GM21381 (cell line): ENCODE results near the gene UBXN1.
"Not testable (repeated sequence)": the region's sequence is repeated elsewhere in the genome, so short reads cannot be mapped to it uniquely, and the experiment has no call there.

Experiments used
- ATAC-seq: cut with Tn5 transposase; IDR thresholded peaks from one replicate; pipeline ENCODE4 v1.9.1; 2021; ENCODE audit warnings: mild to moderate bottlenecking, moderate library complexity; ENCODE audit not compliant: unreplicated experiment

UBXN1 gene

DNA sequence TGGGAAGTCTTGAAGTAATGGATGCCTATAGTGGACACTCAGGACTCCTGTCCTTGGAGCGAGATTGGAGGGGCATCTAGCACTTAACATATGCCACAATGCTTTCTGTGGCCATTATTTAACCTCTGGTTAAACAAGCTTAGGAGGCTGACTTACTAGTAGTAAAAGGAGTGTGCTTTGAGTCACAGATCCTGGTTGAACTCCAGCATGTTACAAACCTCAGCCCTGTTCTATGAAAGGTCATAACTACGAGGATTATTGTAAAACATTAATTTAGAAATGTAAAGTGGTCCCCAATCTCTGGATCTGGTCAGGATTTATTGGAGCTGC lies 5.7 kb downstream of the UBXN1 start:
- no peak for ATAC-seq

DNA sequence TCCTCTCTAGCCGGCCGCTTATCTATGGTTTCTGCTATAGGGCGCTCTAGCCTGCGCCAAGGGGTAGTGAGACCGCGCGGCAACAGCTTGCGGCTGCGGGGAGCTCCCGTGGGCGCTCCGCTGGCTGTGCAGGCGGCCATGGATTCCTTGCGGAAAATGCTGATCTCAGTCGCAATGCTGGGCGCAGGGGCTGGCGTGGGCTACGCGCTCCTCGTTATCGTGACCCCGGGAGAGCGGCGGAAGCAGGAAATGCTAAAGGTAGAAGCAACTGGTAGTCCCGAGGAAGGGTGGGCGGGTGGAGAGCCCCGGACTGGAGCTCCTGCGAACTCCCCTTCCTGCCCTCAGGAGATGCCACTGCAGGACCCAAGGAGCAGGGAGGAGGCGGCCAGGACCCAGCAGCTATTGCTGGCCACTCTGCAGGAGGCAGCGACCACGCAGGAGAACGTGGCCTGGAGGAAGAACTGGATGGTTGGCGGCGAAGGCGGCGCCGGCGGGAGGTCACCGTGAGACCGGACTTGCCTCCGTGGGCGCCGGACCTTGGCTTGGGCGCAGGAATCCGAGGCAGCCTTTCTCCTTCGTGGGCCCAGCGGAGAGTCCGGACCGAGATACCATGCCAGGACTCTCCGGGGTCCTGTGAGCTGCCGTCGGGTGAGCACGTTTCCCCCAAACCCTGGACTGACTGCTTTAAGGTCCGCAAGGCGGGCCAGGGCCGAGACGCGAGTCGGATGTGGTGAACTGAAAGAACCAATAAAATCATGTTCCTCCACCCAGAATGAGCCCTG lies 7.1 kb downstream of the UBXN1 start, which contains the start of the genes LBHD1 and UQCC3:
LBHD1 (minus strand) TSS at position 660 of the 782 bp plus-strand sequence. CDS start 2,236 bp downstream, outside the sequence.
UQCC3 (plus strand) TSS at position 66 of the 782 bp plus-strand sequence; CDS start at position 139, 73 bp downstream.
- peak; percentile 46 for ATAC-seq

DNA sequence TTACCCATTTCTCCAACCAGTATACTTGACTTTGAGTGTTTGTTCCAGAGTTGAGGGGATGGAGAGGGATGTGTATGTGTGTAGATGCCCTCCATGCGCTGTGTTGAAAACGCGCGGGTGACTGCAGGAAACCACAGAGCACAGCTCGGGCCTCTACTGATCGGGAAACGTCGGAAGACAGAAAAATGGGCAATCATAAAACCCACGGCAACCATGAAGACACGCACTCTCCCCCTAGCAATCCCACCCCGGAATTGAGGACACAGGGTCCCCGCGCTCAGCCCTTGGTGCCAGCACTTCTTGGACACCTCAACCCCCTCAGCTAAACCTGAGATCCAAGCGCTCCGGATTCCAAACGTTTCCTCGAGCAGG lies 7.7 kb downstream of the UBXN1 start:
- peak; percentile 17 for ATAC-seq

DNA sequence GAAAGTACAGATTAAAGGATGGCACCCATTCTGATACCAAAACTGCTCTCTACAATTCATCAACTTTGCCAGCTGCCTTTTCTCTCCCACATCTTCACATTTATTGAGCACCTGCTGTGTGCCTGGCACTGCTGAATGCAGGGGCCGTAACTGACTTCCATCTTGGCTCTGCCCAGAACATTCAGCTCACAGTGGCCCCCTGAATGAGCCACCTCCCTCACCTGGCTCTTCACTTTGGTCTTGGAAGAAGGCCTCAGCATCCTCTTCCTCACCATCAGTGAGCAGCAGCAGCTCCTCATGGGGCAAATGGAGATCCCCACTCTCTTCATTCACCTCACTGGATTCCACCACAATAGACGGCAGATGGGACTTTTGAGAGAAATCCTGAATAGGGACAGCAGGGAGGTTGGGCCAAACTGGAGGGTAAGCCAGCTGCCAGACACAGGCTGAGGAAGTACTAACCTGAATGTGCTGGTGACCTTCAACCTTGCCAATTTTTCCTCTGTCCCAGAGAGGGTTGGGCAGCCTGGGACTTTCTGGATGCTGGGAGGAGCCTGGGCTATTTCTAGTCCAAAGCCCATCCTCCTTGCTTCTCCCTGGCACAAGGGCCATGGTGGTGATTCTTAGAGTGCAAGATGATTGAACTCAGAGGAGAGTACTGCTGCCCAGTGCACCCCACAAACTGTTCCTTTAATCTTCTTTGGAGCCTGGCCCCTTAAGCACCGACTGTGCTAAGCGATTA lies 9.3 kb downstream of the UBXN1 start:
- no peak for ATAC-seq

DNA sequence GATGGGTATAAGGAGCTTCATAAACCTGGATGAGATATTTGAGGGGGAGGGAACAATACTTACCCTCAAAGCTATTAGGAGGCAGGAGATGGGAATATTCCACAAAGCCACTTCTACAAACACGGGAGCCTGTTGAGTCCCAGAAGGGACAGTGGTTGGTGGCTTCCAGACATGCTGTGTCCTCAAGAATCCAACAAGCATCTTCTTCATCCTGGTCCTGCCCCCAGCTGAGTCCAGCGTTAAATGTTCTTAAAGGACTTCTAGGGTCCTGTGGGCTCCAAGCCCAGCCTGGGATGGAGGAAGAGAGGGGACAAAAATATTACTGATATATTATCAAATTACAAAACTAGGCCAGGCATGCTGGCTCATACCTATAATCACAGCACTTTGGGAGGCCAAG lies 11.4 kb downstream of the UBXN1 start:
- no peak for ATAC-seq

DNA sequence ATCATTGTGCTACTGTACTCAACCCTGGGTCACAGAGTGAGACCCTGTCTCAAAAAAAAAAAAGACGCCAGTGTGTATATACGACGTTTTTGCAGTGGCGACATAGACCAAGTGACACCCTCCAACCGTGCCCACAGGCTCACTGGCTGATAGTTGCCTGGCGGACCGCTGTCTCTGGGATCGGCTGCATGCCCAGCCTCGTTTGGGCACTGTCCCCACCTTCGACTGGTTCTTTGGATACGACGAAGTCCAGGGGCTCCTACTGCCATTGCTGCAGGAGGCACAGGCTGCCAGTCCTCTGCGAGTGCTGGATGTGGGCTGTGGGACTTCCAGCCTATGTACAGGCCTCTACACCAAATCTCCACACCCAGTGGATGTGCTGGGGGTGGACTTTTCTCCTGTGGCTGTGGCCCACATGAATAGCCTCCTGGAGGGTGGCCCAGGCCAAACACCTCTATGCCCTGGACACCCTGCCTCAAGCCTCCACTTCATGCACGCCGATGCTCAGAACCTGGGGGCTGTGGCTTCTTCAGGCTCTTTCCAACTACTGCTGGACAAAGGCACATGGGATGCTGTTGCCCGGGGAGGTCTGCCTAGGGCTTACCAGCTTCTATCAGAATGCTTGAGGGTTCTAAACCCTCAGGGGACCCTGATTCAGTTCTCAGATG lies 12.5 kb downstream of the UBXN1 start:
- ATAC-seq: no peak

DNA sequence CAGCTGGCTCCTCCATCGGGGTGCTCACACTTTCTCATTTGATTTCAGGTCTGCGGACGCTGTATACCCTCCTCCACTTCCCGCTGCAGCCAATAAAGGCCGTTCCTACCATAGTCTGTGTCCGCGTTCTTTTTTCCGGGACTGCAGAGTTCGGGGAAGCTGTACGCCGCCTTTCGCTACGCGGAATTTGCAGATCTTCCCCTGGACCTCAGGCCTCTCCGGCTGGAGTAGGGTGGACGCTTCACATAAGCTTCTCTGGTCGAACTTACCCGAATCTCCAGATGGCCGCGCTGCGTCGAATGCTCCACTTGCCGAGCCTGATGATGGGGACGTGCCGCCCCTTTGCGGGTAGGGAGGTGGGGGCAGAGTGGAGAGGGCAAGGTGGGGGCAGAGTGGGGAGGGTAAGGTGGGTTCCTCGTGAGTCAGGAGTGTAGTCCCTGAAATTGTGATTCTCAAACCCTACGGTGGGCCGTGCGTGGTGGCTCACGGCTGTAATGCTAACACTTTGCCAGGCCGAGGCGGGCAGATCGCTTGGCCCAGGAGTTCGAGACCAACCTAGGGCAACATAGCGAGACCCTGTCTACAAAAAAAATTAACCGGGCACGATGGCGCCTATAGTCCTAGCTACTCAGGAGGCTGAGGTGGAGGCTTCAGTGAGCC lies 13.1 kb downstream of the UBXN1 start:
- peak; percentile 13 for ATAC-seq

DNA sequence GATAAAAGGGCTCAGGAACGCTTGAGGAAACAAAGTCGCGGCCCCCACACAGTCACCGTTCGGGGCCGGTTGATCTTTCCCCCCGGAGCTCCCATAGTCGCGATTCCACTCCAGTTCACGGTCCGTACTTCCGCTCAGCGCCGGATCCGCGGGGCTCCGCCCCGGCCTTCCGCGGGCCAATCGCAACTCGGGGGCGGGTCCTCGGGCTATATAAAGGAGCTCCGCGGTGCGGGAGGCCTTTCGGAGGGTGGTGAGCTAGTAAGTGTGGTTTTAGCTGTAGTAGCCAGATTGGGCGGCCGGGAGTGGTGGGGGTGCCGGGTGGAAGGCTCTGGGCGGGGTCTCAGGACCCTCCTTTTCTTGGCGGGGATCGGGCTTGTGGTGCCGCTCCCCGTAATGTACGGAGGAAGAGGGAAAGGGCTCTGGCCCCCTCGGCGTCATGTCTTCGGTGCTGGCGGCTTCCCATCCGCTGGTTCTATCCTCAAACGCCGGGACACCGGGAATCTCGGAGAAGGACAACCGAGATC lies 13.7 kb downstream of the UBXN1 start, which contains the start of the genes C11orf98 and CSKMT:
C11orf98 (minus strand) TSS at position 136 of the 524 bp plus-strand sequence; CDS start at position 95, 41 bp downstream.
CSKMT (plus strand) TSS at position 238 of the 524 bp plus-strand sequence. CDS start 568 bp downstream, outside the sequence.
- ATAC-seq: peak; percentile 79

DNA sequence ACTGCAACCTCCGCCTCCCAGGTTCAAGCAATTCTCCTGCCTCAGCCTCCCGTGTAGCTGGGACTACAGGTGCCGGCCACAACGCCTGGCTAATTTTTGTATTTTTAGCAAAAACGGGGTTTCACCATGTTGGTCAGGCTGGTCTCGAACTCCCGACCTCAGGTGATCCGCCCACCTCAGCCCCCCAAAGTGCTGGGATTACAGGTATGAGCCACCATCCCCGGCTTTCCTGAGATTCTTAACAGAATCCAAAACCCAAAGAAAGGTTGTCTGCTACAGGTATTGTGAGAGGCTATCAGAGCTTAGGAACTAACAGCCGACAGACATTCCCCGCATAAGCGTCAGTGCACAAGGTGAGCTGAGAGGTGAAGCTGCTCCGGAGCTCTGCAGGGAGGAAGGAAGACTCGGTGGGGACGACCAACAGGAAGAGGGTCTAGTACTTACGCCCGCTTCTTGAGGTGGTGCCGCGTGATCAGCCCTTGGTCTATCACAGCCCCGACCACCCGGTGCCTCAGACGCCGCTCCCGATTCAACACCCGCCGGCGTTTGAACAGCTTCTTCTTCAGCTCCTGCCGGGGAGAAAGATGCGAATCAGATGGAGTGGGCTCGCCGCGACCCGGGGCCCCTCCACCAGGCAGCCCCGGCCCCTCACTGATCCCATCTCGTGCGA lies 14.3 kb downstream of the UBXN1 start:
- ATAC-seq: peak; percentile 7

DNA sequence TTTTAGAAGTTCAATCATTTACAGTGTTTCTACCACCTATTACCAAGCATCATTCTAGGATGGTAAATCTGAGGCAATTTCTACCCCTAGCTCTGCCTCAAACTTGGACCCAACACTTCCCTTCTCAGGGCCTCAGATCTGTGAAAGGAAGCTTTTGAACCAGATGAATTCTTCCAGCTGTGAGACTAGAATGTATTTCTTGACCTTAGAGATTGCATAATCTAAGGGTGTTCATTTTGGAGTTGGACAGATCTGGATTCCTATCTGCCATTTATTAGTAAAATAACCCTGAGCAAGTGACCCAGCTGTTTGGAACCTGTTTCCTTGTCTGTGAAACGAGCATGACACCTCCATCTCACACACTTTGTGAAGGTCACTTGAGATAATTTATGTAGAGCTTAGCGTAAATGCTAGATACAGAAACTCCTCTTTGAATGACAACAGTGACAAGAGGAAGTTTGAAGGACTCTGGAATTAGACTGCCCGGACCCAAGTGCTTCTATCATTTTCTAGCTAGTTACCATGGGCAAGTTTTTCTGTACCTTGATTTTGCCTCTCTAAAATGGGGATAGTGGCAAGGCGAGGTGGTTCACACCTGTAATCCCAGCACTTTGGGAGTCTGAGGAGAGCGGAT lies 22.0 kb downstream of the UBXN1 start:
- no peak for ATAC-seq

DNA sequence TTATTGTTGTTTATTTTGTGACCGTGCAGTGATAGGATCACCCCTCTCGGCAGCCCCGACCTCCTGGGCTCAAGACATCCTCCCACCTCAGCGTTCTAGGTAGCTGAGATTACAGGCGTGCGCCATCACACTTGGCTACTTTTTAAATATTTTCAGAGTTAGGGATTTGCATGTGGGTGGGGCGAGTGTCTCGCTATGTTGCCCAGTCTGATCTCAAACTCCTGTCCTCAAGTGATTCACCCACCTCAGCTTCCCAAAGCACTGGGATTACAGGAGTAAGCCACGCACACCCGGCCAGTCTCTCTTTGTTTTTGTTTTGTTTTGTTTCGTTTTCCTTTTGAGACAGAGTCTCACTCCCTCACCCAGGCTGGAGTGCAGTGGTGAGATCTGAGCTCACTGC lies 24.6 kb downstream of the UBXN1 start:
- ATAC-seq: no peak

DNA sequence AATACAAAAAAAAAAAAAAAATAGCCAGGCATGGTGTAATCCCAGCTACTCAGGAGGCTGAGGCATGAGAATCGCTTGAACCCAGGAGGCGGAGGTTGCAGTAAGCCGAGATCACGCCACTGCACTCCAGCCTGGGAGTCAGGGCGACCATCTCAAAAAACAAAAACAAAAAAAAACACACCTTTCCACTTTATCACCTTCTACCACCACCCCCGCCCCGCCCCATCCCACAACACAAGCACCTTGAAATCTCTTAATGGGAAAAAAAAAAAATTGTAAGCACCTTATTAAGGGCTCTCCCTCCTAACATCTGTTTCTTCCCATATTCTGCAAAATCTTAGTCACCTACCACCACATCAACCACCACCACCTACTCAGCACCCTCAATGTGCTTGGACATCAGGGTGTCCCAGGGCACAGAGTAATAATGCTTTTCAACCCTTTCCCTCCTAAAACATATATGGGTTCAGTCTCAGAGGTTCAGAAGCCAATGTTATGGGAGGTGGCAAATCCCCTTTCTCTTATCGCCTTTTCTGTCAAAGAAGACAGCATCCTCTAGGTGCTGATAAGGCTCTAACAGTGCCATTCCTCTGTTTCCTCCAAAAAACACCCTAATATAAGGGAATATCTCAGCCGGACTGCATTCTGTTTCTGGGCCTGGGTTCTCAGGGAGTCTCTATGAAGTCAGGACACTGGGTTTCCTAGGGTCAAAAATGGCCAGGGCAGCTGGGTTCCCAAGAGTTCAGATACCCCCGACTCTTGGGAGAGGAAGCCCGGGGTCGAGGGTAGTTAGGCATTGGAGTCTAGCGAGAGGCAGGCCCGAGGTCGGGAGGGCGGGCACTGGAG lies 26.5 kb downstream of the UBXN1 start:
- ATAC-seq: no peak

DNA sequence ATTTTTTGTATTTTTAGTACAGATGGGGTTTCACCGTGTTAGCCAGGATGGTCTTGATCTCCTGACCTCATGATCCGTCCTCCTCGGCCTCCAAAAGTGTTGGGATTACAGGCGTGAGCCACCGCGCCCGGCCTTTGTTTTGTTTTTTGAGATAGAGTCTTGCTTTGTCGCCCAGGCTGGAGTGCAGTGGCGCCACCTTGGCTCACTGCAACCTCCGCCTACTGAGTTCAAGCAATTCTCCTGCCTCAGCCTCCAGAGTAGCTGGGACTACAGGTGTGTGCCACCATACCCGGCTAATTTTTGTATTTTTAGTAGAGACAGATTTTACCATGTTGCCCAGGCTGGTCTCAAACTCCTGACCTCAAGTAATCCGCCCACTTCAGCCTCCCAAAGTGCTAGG lies 28.6 kb downstream of the UBXN1 start:
- not testable (repeated sequence) for ATAC-seq

DNA sequence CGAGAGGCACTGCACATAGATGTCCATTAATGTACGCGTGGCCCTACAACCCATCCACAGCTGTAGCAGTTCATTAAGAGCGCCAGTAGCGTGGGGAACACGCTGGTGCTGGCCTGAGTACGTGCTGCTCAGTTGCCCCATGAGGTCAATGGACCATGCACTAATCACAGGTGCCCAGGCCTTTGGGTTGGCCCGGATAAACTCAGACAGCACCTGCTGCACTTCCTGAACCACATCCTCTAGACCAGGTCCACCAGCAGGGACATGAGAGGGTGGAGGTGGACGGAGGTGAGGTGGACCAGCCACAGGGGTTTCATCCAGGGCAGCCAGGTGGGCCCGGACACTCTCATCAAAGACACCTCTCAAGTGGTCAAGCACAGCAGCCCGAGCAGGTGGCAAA lies 29.4 kb downstream of the UBXN1 start:
- ATAC-seq: no peak

DNA sequence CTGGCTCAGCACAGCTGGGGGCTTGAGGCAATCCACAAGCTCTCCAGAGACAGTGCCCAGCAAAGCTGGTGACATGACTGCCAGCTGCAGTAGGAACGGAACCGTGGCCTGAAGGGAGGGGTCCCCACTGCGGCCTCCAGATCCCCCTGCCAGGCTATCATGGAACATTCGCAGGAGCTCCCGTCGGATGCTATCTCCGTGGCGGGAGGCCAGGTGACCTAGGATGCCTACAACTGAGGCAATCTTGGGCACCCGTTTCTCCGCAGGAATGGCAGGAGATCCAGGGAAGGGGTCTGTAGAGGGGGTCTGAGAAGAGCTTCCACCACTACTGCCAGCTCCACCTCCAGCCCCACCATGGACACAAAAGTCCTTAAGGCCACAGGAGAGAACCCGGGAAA lies 29.9 kb downstream of the UBXN1 start:
- no peak for ATAC-seq

DNA sequence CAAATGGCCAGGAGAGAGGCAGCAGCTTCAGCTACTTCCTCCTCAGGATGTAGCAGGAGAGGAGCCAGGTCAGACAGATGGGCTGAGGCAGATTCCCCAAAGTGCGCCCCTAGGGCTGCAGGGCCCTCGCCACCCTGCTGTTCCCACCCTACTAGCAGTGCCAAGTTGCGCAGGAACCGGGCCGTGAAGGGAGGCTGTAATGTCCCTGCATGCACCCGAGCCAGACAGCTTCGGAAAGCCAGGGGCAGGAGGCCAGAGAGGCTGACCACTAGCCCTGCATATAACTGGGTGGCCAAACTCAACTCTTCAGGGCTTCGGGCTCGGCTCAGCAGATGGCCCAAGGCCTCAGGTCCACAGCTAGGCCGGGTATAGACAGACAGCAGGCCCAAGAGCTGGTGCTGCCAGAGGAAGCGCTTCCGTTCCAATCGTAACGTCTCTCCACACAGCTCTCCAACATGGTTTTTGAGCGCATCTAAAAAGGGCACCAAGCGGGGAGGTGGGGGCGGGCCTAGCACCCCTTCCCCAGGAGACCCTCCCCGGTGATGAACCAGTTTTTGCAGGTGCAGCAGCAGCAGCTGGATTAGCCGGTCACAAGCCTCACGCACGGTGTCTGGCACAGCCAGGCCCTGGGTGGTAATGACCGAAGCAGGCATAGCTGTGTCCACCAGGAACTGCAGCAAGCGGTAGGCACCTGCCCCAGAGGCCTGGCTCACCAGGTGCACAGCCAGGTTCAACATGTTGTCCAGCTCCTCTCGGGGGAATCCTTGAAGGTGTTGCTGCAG lies 30.5 kb downstream of the UBXN1 start:
- no peak for ATAC-seq

DNA sequence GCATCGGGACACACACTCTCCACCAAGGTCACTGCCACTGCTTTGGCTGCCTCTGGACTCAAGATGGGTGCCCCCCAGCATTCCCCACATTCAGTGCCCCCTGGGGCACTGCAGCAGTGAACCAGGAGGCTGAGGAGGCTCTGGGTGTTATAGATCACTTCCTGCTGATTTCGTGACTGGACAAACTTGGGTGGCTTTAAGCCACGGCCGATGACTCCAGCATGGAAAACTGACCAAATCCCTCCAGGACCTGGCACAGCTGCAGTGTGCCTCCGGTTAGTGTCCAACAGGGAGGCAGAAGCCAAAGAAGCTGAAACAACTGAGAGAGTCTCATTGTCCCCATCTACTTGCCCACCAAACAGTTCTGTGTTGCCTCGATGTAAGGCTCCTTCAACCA lies 31.3 kb downstream of the UBXN1 start:
- ATAC-seq: no peak
